ENCODE data around the gene CRHR2.

The CRHR2 gene

GRCh38 chr7:30618080-30618676, 64.1 kb downstream of the CRHR2 start:
- no peak for DNase-seq (ENCODE audit: low read depth)

GRCh38 chr7:30617359-30617758, 64.9 kb downstream of the CRHR2 start:
- no peak for DNase-seq (ENCODE audit: low read depth)

GRCh38 chr7:30616318-30616717, 65.9 kb downstream of the CRHR2 start:
- no peak for DNase-seq (ENCODE audit: low read depth)

GRCh38 chr7:30613366-30614325, 68.6 kb downstream of the CRHR2 start:
- DNase-seq (ENCODE audit: low read depth) = no peak

GRCh38 chr7:30612658-30613265, 69.5 kb downstream of the CRHR2 start:
- DNase-seq (ENCODE audit: low read depth) = no peak

- no peak for DNase-seq (ENCODE audit: low read depth)
These were observed 76.4 kb downstream of the CRHR2 start for GRCh38 chr7:30605832-30606231.

- no peak for DNase-seq (ENCODE audit: low read depth)
These were observed 77.4 kb downstream of the CRHR2 start for GRCh38 chr7:30604901-30605300.

Measured in fibroblast of gingiva (primary cell).